Hematopoietic multipotent progenitor cell (in vitro differentiated cells): ENCODE measurements around the gene PDK2. TPM values are rescaled to one million over a fixed set of nuclear protein-coding genes. Genes with fewer than 3 reads are reported as not detected.

Experiments used
- DNase-seq, 3 donors: peaks; one replicate each; pipeline ENCODE4 v3.0.0-alpha.2; 2011 to 2015; ENCODE audit warnings: low read depth in 2 of 3, low spot score in 2 of 3
- total RNA-seq: library from RNA; depleted of rRNA; stranded (reverse); fragments of >200 nt; gene quantifications from one replicate; pipeline ENCODE4 v1.2.3, GENCODE V29; 2012

Gene PDK2
- total RNA-seq, 1 donor = 111 TPM

DNA sequence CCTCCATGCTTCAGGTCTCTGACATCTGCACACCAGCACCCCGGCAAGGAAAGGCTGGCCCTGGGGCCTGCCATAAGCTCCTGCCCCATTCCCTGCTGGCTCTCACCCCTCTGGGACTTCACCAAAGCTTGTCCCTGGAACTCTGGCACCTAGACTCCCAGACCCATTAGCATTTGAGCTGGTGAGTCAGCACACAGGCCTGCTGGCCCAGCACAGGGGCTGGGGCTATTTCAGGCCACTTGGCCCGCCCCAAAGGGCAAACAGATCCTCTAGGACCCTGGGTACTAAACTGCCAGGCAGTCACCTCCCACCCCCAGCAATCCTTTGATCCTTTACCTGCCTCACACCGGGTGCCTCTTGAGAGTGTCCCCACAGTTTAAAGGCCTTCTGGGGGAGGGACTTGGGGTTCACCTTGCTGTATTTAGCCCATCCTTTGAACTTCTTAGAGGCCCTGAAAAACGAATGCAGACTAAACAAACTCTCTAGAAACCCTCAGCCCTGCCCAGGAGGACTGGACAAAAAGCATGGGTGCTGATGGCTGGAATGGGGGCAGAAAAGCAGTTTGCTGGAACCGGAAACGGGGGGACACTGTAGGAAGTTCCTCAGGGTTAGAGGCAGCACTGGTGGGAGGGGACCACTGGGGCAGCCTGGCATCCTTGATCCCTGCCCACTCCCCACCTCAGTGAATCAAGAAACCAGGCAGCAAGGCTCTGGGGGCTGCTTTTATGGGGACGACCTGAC is 38.0 kb downstream of the PDK2 start:
- no peak for DNase-seq

- no peak for DNase-seq
Measured at GRCh38 chr17:50133769-50134099, 38.6 kb downstream of the PDK2 start.

GRCh38 chr17:50134206-50135110 is 39.3 kb downstream of the PDK2 start:
- DNase-seq = no peak

GRCh38 chr17:50135316-50136095 is 40.4 kb downstream of the PDK2 start:
- no peak for DNase-seq

DNA sequence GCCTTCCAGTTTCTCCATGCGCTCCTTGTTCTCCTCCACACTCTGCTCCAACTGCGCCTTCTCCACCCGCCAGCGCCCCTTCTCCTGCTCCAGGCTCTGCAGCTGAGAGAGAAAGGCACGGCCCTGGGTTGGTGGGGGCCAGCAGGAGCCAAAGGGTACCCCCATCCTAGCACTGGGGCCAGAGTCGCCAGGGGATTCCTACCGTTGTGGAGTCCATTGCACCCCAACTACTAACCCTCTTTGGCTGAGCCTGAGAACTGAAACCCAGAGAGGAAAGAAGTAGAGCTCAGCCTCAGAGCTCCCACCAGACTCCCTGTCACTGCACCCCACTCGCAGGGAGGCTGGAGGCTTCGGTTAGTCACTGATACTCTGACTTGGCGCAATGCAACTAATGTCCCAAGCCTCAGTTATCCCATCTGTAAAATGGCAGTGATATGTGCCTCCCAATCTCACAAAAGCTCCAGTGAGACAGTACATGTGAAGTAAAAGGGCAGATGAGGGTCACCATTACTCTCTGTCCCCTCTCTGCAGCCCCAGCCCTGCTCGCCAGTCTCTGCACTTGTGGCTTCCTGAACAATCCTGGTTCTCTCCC is 41.0 kb downstream of the PDK2 start:
- DNase-seq = no peak

- no peak for DNase-seq
Measured at GRCh38 chr17:50137042-50137441, 41.9 kb downstream of the PDK2 start.

- no peak for DNase-seq
Measured at GRCh38 chr17:50139185-50139783, 44.1 kb downstream of the PDK2 start.

GRCh38 chr17:50139950-50140885 is 45.1 kb downstream of the PDK2 start:
- peak in 2 of 3 donors; percentile 68 to 72 for DNase-seq

- DNase-seq = no peak
Measured at GRCh38 chr17:50141026-50141744, 46.0 kb downstream of the PDK2 start.

DNA sequence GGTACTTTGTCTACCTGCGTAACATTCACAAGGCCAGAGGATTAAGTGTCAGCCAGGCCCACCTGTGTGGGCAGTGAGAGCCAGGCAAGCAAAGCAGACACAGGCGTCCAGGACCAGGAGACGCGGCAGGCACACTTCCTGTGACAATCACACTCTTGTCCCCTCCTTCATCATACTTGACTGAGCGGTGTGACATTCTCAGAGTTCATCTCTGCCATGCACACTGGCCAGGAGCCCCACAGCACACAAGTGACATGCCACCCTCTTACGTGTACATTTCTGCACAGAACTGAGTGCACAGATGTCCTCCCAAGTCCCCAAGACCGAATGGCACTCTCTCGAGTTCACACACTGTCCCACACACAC is 46.6 kb downstream of the PDK2 start:
- no peak for DNase-seq

DNA sequence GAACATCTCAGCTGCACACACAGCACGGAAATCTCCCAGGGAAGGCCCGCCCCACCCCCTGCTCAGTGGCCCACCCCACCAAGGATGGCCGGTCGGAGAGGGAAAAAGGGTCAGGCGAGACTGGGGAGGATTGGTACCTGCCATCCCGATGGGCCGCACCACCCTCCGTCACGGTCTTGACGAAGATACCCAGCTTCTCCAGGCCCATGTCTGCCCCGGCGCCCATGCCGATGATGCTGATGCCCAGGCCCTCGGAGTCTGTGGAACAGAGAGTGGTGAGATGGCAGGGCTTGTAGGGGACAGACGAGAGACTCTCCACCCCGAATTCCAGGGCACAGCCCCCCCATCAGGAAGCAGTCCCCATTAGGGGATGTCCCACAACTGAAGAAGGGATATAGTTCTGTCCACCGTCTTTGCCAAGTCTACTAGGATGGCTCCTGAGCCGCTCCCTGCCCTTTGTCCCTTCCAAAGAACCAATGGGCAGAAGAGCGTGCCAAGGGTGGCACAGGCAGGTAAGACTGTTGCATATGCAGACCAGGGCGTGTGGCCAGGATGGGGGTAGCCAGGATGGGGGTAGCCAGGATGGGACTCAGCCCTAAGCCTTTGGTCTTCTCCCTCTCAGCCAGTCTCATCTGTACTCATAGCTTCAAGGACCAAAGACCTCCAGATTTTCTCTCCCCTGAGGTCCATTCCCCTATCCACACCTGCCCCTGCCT is 48.5 kb downstream of the PDK2 start:
- no peak for DNase-seq

GRCh38 chr17:50144355-50144754 is 49.2 kb downstream of the PDK2 start:
- no peak for DNase-seq

- no peak for DNase-seq
Measured at GRCh38 chr17:50144845-50145531, 49.8 kb downstream of the PDK2 start.

DNA sequence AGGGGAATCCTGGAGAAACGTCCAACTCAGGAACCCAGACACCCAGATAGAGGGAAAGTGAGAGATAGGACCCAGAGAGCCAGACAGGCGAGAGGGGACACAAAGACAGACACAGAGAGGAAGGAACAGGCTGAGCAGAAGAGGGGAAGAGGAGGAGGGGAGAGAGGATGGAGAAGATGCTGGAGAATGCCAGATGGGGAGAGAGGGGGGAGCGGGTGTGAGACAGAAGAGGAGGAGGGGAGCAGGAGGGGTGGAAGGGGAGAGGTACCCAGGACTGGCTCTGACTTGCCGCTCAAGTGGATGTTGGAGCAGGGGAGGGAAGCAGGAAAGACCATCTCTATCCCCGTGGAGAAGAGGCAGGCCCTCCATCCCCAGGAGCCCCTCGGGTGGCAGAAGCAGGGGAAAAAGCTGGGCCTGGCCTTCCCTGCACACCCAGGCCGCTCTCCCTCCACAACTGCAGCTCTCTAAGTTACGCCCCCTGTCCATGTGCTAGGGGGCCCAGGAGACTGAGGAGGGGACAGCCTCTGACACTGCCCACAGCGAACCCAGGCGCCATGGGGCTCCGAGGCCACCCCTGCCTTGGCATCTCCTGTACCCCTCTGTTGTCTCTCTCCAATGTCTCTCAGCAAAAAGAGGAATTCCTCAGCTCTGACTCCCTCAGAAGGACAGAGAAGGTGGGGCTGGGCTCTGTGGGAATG is 50.5 kb downstream of the PDK2 start:
- no peak for DNase-seq

- no peak for DNase-seq
Measured at GRCh38 chr17:50146230-50146926, 51.2 kb downstream of the PDK2 start.

DNA sequence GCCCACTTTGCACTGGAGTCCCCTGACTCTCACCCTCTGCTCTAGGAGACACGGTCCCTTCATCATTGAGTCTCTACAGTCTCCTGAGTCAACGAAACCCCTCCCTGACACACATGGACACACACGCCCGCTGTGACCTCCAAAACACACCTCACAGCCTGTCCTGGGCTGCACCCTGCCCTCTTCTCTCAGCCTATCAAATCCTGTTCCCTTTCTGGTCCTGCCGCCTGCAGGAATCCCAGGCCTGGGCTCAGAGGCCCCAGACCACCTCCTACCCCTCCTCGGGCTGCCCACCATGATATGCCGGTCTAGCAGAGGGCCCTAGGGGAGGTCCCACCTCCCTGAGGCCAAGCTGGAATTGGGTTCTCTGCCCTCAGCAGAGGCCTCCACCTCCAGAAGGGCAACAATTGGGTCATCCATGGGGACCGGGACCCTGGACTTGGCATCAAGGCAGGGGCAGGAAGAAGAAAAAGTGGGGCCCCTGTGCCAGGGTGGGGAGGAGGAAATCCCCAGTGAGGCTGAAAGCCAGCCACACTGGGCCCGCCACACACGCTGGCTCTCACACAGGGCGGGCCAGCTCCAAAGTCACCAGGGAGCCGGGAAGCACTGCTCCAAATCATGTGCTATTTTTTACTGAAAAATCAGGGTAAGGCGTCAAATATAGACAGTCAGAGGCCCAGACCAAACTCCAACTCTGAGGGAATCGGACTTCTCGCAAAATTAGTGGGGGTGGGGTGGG is 51.9 kb downstream of the PDK2 start:
- no peak for DNase-seq
